RWPE2 (cell line): ENCODE measurements around the gene CERS6.

Experiments used
- ATAC-seq: fragments of 200-7000 bp; cut with Tn5 transposase; 3 replicates; pipeline ENCODE4 v1.9.1; 2021; ENCODE audit warnings: low read depth
- DNase-seq: peaks from one replicate; pipeline ENCODE4 v3.0.0-alpha.2; 2020; ENCODE audit warnings: low spot score
- H3K27ac ChIP-seq: fragments of 450-650 bp; 2 replicates; pipeline ENCODE4 v1.5.1; 2017; ENCODE audit warnings: mild to moderate bottlenecking; ENCODE audit not compliant: poor library complexity, severe bottlenecking
- H3K27me3 ChIP-seq: fragments of 250-450 bp; sonication (Bioruptor Pico); 2 replicates; pipeline ENCODE4 v1.5.1; 2021; ENCODE audit warnings: mild to moderate bottlenecking, moderate library complexity; ENCODE audit not compliant: insufficient read depth, poor library complexity, severe bottlenecking
- H3K36me3 ChIP-seq: fragments of 250-450 bp; sonication (Bioruptor Pico); 2 replicates; pipeline ENCODE4 v1.5.1; 2020; ENCODE audit warnings: low read depth, mild to moderate bottlenecking, moderate library complexity
- H3K4me1 ChIP-seq: fragments of 250-450 bp; sonication (Bioruptor Pico); 2 replicates; pipeline ENCODE4 v1.5.1; 2021; ENCODE audit warnings: mild to moderate bottlenecking, moderate library complexity; ENCODE audit not compliant: insufficient read depth, poor library complexity, severe bottlenecking
- H3K4me3 ChIP-seq: fragments of 250-450 bp; sonication (Bioruptor Pico); 2 replicates; pipeline ENCODE4 v1.5.1; 2021; ENCODE audit warnings: mild to moderate bottlenecking, moderate library complexity; ENCODE audit not compliant: severe bottlenecking
- H3K9me3 ChIP-seq: fragments of 250-450 bp; sonication (Bioruptor Pico); 2 replicates; pipeline ENCODE4 v1.5.1; 2021; ENCODE audit warnings: mild to moderate bottlenecking, moderate library complexity; ENCODE audit not compliant: severe bottlenecking
- TF ChIP-seq, protein P1 (sequence below): fragments of 450-650 bp; IDR thresholded peaks from one replicate; pipeline ENCODE4 v1.5.1; 2017; ENCODE audit warnings: mild to moderate bottlenecking, moderate library complexity; ENCODE audit not compliant: poor library complexity, severe bottlenecking

The CERS6 gene

DNA sequence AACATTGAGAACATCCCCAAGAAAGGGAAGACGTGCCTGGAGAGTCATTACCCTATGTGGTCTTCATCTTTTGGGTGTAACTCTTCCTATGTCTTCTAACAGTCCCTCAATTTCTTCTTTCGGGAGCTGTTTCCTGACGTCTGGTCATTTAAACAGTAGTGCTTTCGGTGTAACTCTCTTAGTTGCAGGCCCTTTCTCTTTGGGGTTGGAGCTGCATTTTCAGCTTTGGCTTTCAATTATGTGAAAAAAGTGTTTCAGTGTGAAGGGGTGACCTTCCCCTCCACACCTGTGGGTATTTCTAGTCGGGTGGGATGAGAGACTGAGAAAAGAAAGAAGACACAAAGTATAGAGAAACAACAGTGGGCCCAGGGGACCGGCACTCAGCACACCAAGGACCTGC lies 105.9 kb downstream of the CERS6 start:
- no peak overlapping the region for H3K27ac ChIP-seq
- peaks cover 4% of the 10 kb centered on the region; the same call in 1 of the 2 replicates for H3K36me3 ChIP-seq
- no peaks in the 10 kb centered on the region for H3K27me3 ChIP-seq
- H3K4me3 ChIP-seq, result no peak overlapping the region
- H3K4me1 ChIP-seq, result peaks cover 23% of the 10 kb centered on the region
- ATAC-seq (no peak), DNase-seq (no peak)
- TF ChIP-seq, protein P1, sequence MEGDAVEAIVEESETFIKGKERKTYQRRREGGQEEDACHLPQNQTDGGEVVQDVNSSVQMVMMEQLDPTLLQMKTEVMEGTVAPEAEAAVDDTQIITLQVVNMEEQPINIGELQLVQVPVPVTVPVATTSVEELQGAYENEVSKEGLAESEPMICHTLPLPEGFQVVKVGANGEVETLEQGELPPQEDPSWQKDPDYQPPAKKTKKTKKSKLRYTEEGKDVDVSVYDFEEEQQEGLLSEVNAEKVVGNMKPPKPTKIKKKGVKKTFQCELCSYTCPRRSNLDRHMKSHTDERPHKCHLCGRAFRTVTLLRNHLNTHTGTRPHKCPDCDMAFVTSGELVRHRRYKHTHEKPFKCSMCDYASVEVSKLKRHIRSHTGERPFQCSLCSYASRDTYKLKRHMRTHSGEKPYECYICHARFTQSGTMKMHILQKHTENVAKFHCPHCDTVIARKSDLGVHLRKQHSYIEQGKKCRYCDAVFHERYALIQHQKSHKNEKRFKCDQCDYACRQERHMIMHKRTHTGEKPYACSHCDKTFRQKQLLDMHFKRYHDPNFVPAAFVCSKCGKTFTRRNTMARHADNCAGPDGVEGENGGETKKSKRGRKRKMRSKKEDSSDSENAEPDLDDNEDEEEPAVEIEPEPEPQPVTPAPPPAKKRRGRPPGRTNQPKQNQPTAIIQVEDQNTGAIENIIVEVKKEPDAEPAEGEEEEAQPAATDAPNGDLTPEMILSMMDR, result no peak
- H3K9me3 ChIP-seq, result no peaks in the 10 kb centered on the region

DNA sequence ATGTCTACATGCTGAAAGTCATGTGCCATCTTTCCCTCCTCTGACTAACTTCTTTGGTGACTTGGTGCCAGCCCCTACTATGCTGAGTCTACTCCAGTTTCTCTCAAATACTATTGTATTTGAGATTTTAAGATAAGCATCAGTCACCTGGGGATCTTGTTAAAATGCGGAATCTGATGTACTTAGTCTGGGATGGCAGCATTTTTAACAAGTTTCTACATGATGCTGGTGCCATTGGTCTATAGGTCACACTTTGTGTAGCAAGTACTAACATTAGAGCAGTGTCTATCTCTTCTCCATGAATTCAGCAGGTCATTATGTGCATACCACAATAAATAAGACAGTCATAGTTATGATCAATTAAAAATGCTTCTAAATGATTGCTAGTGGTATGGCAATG lies 106.9 kb downstream of the CERS6 start:
- H3K9me3 ChIP-seq, result no peaks in the 10 kb centered on the region
- DNase-seq, result no peak
- H3K4me1 ChIP-seq, result peaks cover 26% of the 10 kb centered on the region
- H3K4me3 ChIP-seq, result no peak overlapping the region
- H3K27ac ChIP-seq, result no peak overlapping the region
- no peak for ATAC-seq
- TF ChIP-seq, protein P1, result no peak
- H3K36me3 ChIP-seq, result peaks cover 4% of the 10 kb centered on the region; the same call in 1 of the 2 replicates
- no peaks in the 10 kb centered on the region for H3K27me3 ChIP-seq

DNA sequence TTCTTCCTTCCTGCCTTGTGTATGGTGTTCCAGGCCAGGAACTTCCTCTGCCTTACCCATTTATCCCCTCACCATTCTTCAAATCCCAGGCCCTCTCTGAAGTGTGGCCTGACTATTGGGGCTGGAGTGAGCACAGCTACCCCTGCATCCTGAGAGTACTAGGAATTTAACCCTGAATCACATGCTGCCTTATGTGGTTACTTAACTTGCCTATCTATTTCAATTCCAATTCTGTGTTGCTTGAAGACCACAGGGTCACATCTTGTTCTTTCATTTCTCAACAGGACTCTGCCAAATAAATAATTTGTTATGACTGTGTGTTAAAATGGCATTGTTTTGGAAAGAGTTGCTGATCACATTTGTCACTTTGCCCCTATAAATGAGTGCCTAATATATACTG lies 108.6 kb downstream of the CERS6 start:
- no peak for DNase-seq
- Histone ChIP-seq H3K9me3 (no peaks in the 10 kb centered on the region), H3K36me3 (peaks cover 4% of the 10 kb centered on the region; the same call in 1 of the 2 replicates), H3K4me3 (no peak overlapping the region), H3K27ac (peak overlapping the region; percentile 56), H3K27me3 (no peaks in the 10 kb centered on the region), H3K4me1 (peaks cover 22% of the 10 kb centered on the region)
- ATAC-seq, result peak; percentile 37; the same call in 2 of the 3 replicates
- TF ChIP-seq, protein P1, result no peak

DNA sequence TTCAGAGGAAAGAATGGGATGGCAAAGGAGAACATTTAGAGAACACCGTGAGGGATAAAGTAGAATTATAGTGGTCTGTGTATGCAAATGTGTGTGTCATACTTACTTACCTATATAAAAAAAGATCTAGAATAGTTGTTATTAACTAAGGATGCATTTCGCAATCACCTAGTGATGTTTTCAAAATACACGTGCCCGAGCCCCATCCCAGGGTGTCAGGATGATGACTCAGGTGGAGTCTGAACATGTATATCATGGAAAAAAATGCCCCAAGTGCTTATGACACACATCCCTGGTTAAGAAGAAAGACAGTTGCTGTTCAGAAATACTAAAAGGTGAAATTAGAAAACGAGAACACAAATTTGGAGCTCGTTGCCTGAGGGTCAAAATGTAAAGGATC lies 109.0 kb downstream of the CERS6 start:
- Histone ChIP-seq H3K4me1 (peaks cover 22% of the 10 kb centered on the region), H3K4me3 (no peak overlapping the region), H3K27ac (peak overlapping the region; percentile 56), H3K9me3 (no peaks in the 10 kb centered on the region), H3K27me3 (no peaks in the 10 kb centered on the region), H3K36me3 (peaks cover 4% of the 10 kb centered on the region; the same call in 1 of the 2 replicates)
- DNase-seq (peak; percentile 78), ATAC-seq (peak; percentile 96)
- TF ChIP-seq, protein P1, result no peak

DNA sequence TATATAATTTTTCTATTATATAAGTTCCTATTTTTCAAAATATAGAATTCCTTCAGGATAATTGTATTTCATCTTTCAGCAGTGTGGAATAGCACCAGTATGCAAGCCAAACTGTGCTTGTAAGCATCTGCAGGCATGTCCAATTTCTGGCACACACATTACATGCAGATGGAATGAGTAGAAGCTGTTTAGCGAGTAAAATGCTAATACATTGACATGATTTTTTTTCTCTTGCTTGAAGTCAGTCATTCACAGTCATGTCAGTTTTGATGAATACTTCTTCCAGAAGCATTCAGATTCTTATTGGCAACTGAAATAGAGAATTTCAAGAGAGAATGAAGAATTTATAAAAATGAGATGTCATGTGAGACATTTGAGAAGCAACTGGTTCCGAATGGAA lies 109.4 kb downstream of the CERS6 start:
- H3K36me3 ChIP-seq, result peaks cover 4% of the 10 kb centered on the region; the same call in 1 of the 2 replicates
- H3K9me3 ChIP-seq, result no peaks in the 10 kb centered on the region
- H3K4me1 ChIP-seq, result peaks cover 25% of the 10 kb centered on the region
- peak; percentile 40; the same call in 2 of the 3 replicates for ATAC-seq
- H3K4me3 ChIP-seq, result no peak overlapping the region
- DNase-seq, result no peak
- TF ChIP-seq, protein P1, result no peak
- no peaks in the 10 kb centered on the region for H3K27me3 ChIP-seq
- H3K27ac ChIP-seq, result peak overlapping the region; percentile 56
